ENCODE results near the gene COG2.

- TF ChIP-seq POLR2A (IDR thresholded peaks at IDR 0.05) (no peak), CTCF (IDR thresholded peaks at IDR 0.05 in 4 of 5, conservative IDR thresholded peaks at IDR 0.05 in 1 of 5) (no peak)
These were observed 30.4 kb upstream of the COG2 start for GRCh38 chr1:230611878-230612235.

Measured in gastrocnemius medialis (tissue), 4 donors.